B cell (primary cell): ENCODE data around the gene CFAP210. TPM values are rescaled to one million over a fixed set of nuclear protein-coding genes. Genes with fewer than 3 reads are reported as not detected.

Experiments used
- ATAC-seq: fragments of 200-7000 bp; cut with Tn5 transposase; one replicate; pipeline ENCODE4 v1.10.0; 2021; ENCODE audit warnings: low read depth, mild to moderate bottlenecking, moderate number of reproducible peaks, moderate library complexity
- CTCF ChIA-PET: fragments of 350-600 bp; sonication (Branson Sonifier 250); formaldehyde crosslinking; loops from one replicate; lab custom pipeline; 2021; ENCODE audit warnings: antibody characterized with exemption, inconsistent platforms; lab: Charles Lee
- POLR2A ChIA-PET: fragments of 350-600 bp; sonication (Branson Sonifier 250); formaldehyde crosslinking; loops from one replicate; lab custom pipeline; 2021; ENCODE audit warnings: antibody characterized with exemption; lab: Charles Lee
- DNase-seq: peaks from one replicate; pipeline ENCODE4 v3.0.0; 2013
- H2AFZ ChIP-seq: 2 replicates; pipeline ENCODE4 v1.6.1; 2012; ENCODE audit warnings: mild to moderate bottlenecking, low read depth, low read length; ENCODE audit not compliant: insufficient read depth, poor library complexity, severe bottlenecking
- H3K27ac ChIP-seq, 2 donors: 1 replicate in 1 of 2; 2 replicates in 1 of 2; pipeline ENCODE4 v1.5.1; 2012 to 2013; ENCODE audit warnings: low read length in 2 of 2, mild to moderate bottlenecking in 2 of 2, moderate library complexity in 1 of 2
- H3K27me3 ChIP-seq, 4 experiments: fragments of 200-600 bp in 1 of 4; sonication (generic) in 1 of 4; replicated peaks in 1 of 4; 1 replicate in 2 of 4; 2 replicates in 2 of 4; pipeline versions ENCODE4 v1.6.1 to v1.7.0; 2013 to 2016; ENCODE audit warnings: low read length in 3 of 4, mild to moderate bottlenecking in 2 of 4, mixed read lengths in 1 of 4, moderate library complexity in 1 of 4; ENCODE audit not compliant: insufficient read depth in 4 of 4, control insufficient read depth in 3 of 4; ENCODE audit errors: control extremely low read depth in 1 of 4
- H3K36me3 ChIP-seq, 2 experiments: replicated peaks in 1 of 2; 1 replicate in 1 of 2; 2 replicates in 1 of 2; pipeline versions ENCODE4 v1.6.1 to v1.7.1; 2013; ENCODE audit warnings: low read length in 1 of 2; ENCODE audit not compliant: insufficient read depth in 2 of 2, control insufficient read depth in 1 of 2; ENCODE audit errors: control extremely low read depth in 1 of 2, extremely low read depth in 1 of 2
- H3K4me1 ChIP-seq, 2 donors: fragments of 200-600 bp in 1 of 2; sonication (generic) in 1 of 2; 1 replicate in 1 of 2; 2 replicates in 1 of 2; pipeline versions ENCODE4 v1.5.1 to v1.6.1; 2013 to 2017; ENCODE audit warnings: low read length in 2 of 2; ENCODE audit not compliant: control insufficient read depth in 2 of 2, insufficient read depth in 2 of 2
- H3K4me2 ChIP-seq: replicated peaks from 2 replicates; pipeline ENCODE3; 2012; ENCODE audit warnings: mild to moderate bottlenecking, low read depth, low read length; ENCODE audit not compliant: poor library complexity, severe bottlenecking
- H3K4me3 ChIP-seq, 5 experiments: fragments of 200-600 bp in 1 of 5; sonication (generic) in 1 of 5; 1 replicate in 3 of 5; 2 replicates in 2 of 5; pipeline versions ENCODE4 v1.5.1 to v1.7.0; 2011 to 2016; ENCODE audit warnings: low read length in 4 of 5, mild to moderate bottlenecking in 4 of 5, low read depth in 2 of 5, control low read depth in 1 of 5, moderate library complexity in 1 of 5; ENCODE audit not compliant: insufficient read depth in 1 of 5; ENCODE audit errors: control extremely low read depth in 1 of 5, extremely low read depth in 1 of 5
- H3K79me2 ChIP-seq: fragments of 200-600 bp; sonication (generic); one replicate; pipeline ENCODE4 v1.6.0; 2016; ENCODE audit warnings: low read length; ENCODE audit not compliant: control insufficient read depth, insufficient read depth
- H3K9ac ChIP-seq: fragments of 200-600 bp; sonication (generic); 2 replicates; pipeline ENCODE4 v1.6.1; 2017; ENCODE audit warnings: mild to moderate bottlenecking, low read length, moderate library complexity
- H3K9me3 ChIP-seq, 3 donors: one replicate each; pipeline versions ENCODE4 v1.6.1 to v1.7.1; 2013; ENCODE audit warnings: low read length in 2 of 3; ENCODE audit not compliant: control insufficient read depth in 2 of 3, insufficient read depth in 1 of 3; ENCODE audit errors: control extremely low read depth in 1 of 3
- H4K20me1 ChIP-seq: 2 replicates; pipeline ENCODE4 v1.6.0; 2012; ENCODE audit warnings: mild to moderate bottlenecking, low read length; ENCODE audit not compliant: insufficient read depth, control insufficient read depth, poor library complexity, severe bottlenecking
- H3K27ac Mint-ChIP-seq: one replicate; pipeline ENCODE4 v1.8.0; 2021; ENCODE audit warnings: mixed read lengths
- H3K27me3 Mint-ChIP-seq: one replicate; pipeline ENCODE4 v1.8.0; 2021; ENCODE audit warnings: mixed read lengths
- H3K4me1 Mint-ChIP-seq: one replicate; pipeline ENCODE4 v1.8.0; 2021; ENCODE audit warnings: mixed read lengths
- H3K4me3 Mint-ChIP-seq: one replicate; pipeline ENCODE4 v1.8.0; 2021; ENCODE audit warnings: mixed read lengths
- H3K9me3 Mint-ChIP-seq: one replicate; pipeline ENCODE4 v1.8.0; 2022; ENCODE audit warnings: mixed read lengths; ENCODE audit not compliant: insufficient read depth
- CTCF ChIP-seq: fragments of 200-600 bp; IDR thresholded peaks from one replicate; pipeline ENCODE4 v1.8.0; 2022; ENCODE audit warnings: antibody characterized with exemption, mild to moderate bottlenecking
- EZH2 ChIP-seq: IDR thresholded peaks from 2 replicates; pipeline ENCODE4 v1.6.1; 2012; ENCODE audit warnings: borderline replicate concordance, low read depth, mild to moderate bottlenecking, moderate library complexity, low read length; ENCODE audit not compliant: insufficient read depth, poor library complexity, severe bottlenecking
- WGBS: methylation state at CpG from one replicate; pipeline ENCODE4 v1.1.5; 2013; ENCODE audit warnings: missing lambda C conversion rate; ENCODE audit not compliant: insufficient coverage; 5-methylcytosine and 5-hydroxymethylcytosine counted together
- intact Hi-C: fragments of 100-400 bp; cut with micrococcal nuclease; formaldehyde crosslinking; loops from one replicate; pipeline ENCODE4 v1.10.0; 2022
- polyA plus RNA-seq: library from polyadenylated mRNA; depleted of rRNA; stranded (reverse); fragments of >200 nt; gene quantifications from 2 replicates; pipeline ENCODE4 v1.2.3, GENCODE V29; 2012
- total RNA-seq, 2 donors: library from RNA; stranded (reverse); fragments of 120-200 nt in 1 of 2; gene quantifications; 1 replicate in 1 of 2; 2 replicates in 1 of 2; pipeline versions ENCODE4 v1.2.3 to v1.2.4, GENCODE V29; 2013 to 2022

CFAP210 gene
- total and polyA plus RNA-seq, 2 donors (not counting 1 experiment from before 2014, with no cell fraction given), result not detected

GRCh38 chr2:169625781-169626180 is 68.4 kb downstream of the CFAP210 start:
- DNase-seq (no peak), ATAC-seq (no peak)
- Histone ChIP-seq H3K36me3 (peaks cover 3 to 38% of the 10 kb centered on the region in 2 experiments), H3K27ac (no peak overlapping the region), H3K4me3 (no peak overlapping the region), H3K4me1 (no peaks in the 10 kb centered on the region), H2AFZ (no peak overlapping the region), H4K20me1 (peaks cover 13% of the 10 kb centered on the region), H3K27me3 (no peaks in the 10 kb centered on the region), H3K79me2 (peaks cover 7% of the 10 kb centered on the region), H3K4me2 (no peak overlapping the region), H3K9ac (no peak overlapping the region), H3K9me3 (no peaks in the 10 kb centered on the region)
- no peaks in the 10 kb centered on the region for H3K27me3 Mint-ChIP-seq
- H3K4me1 Mint-ChIP-seq, result no peaks in the 10 kb centered on the region
- TF ChIP-seq CTCF (no peak), EZH2 (no peak)
- intact Hi-C loops, result no loop called here
- POLR2A ChIA-PET, result interaction anchor here (0.7 kb wide), 1 partner anchor 35 kb away, joined by 3 read pairs; no protein-coding TSS in a partner anchor
- H3K27ac Mint-ChIP-seq, result no peak overlapping the region
- no peaks in the 10 kb centered on the region for H3K9me3 Mint-ChIP-seq
- no peak overlapping the region for H3K4me3 Mint-ChIP-seq
- CTCF ChIA-PET, result no interaction called here
- 100% methylated on average over 2 of the region's 3 CpGs for WGBS

GRCh38 chr2:169623235-169623634 is 71.0 kb downstream of the CFAP210 start:
- Mint-ChIP-seq H3K27ac (no peak overlapping the region), H3K9me3 (no peaks in the 10 kb centered on the region), H3K4me1 (peaks cover 5% of the 10 kb centered on the region), H3K4me3 (no peak overlapping the region), H3K27me3 (no peaks in the 10 kb centered on the region)
- 100% methylated on average over 1 of the region's 4 CpGs for WGBS
- peaks cover 13% of the 10 kb centered on the region for H4K20me1 ChIP-seq
- intact Hi-C loops, result no loop called here
- no peaks in the 10 kb centered on the region for H3K27me3 ChIP-seq
- no peak for DNase-seq
- H3K9ac ChIP-seq, result no peak overlapping the region
- H2AFZ ChIP-seq, result no peak overlapping the region
- H3K36me3 ChIP-seq, result peaks cover 3 to 54% of the 10 kb centered on the region in 2 experiments
- H3K9me3 ChIP-seq, result no peaks in the 10 kb centered on the region
- ChIA-PET CTCF (interaction anchor here (1.3 kb wide), 1 partner anchor 17 kb away, joined by 3 read pairs; no protein-coding TSS in a partner anchor), POLR2A (no interaction called here)
- peaks cover 16% of the 10 kb centered on the region for H3K79me2 ChIP-seq
- H3K4me2 ChIP-seq, result no peak overlapping the region
- TF ChIP-seq EZH2 (no peak), CTCF (no peak)
- ATAC-seq, result no peak
- no peaks in the 10 kb centered on the region for H3K4me1 ChIP-seq
- H3K4me3 ChIP-seq, result no peak overlapping the region
- H3K27ac ChIP-seq, result no peak overlapping the region
